Sigmoid colon (tissue), 7 donors: ENCODE data around the gene USP31. TPM values are rescaled to one million over a fixed set of nuclear protein-coding genes. Genes with fewer than 3 reads are reported as not detected.

Source experiments
- DNase-seq: peaks from one replicate; pipeline ENCODE4 v3.0.0-alpha.2; 2019
- H3K27ac ChIP-seq, 4 donors: fragments of 200-600 bp; sonication (generic); one replicate each; pipeline ENCODE4 v1.5.1; 2016 to 2019; ENCODE audit warnings: mild to moderate bottlenecking in 1 of 4
- H3K27me3 ChIP-seq, 3 donors: fragments of 200-600 bp; sonication (generic); one replicate each; pipeline ENCODE4 v1.5.1; 2019; ENCODE audit warnings: mild to moderate bottlenecking in 1 of 3
- H3K36me3 ChIP-seq, 4 donors: fragments of 200-600 bp; sonication (generic); one replicate each; pipeline ENCODE4 v1.5.1; 2016 to 2019
- H3K4me1 ChIP-seq, 4 donors: fragments of 200-600 bp; sonication (generic); one replicate each; pipeline ENCODE4 v1.5.1; 2017 to 2019
- H3K4me3 ChIP-seq, 4 donors: fragments of 200-600 bp; sonication (generic); one replicate each; pipeline ENCODE4 v1.5.1; 2017 to 2019; ENCODE audit warnings: mild to moderate bottlenecking in 2 of 4, moderate library complexity in 1 of 4
- H3K9me3 ChIP-seq, 4 donors: fragments of 200-600 bp in 3 of 4; sonication (generic) in 3 of 4; one replicate each; pipeline versions ENCODE4 v1.5.1 to v1.6.1; 2013 to 2019
- EP300 ChIP-seq, 4 donors: sonication (generic); formaldehyde crosslinking; IDR thresholded peaks; one replicate each; pipeline ENCODE4 v1.6.1; 2017; ENCODE audit warnings: antibody characterized with exemption in 4 of 4
- POLR2A ChIP-seq, 2 donors: fragments of 450-650 bp; IDR thresholded peaks; one replicate each; pipeline ENCODE4 v1.6.1; 2016; ENCODE audit warnings: antibody characterized with exemption in 2 of 2, mild to moderate bottlenecking in 2 of 2, moderate library complexity in 2 of 2
- POLR2AphosphoS5 ChIP-seq, 4 donors: sonication (generic); formaldehyde crosslinking; IDR thresholded peaks; one replicate each; pipeline ENCODE4 v1.6.1; 2017; ENCODE audit warnings: antibody characterized with exemption in 4 of 4
- WGBS, 2 donors: extraction: QIAGEN DNeasy Blood & Tissue Kit; methylation state at CpG; one replicate each; pipeline ENCODE4 v1.1.7; 2013; 5-methylcytosine and 5-hydroxymethylcytosine counted together
- intact Hi-C: fragments of 100-400 bp; cut with DNase I; formaldehyde crosslinking; loops from one replicate; pipeline ENCODE4 v1.15.1; 2023
- polyA plus RNA-seq, 3 donors: library from polyadenylated mRNA; stranded (reverse); fragments of 200-250 nt; gene quantifications; one replicate each; pipeline ENCODE4 v1.2.3, GENCODE V29; 2013
- total RNA-seq, 4 donors: library from RNA; depleted of rRNA; stranded (reverse); fragments of >200 nt; gene quantifications; one replicate each; pipeline ENCODE4 v1.1.0, GENCODE V29; 2016
- TF ChIP-seq, protein P1 (sequence below), 4 experiments: fragments of 450-650 bp in 3 of 4; fragments of 200-600 bp in 1 of 4; IDR thresholded peaks; one replicate each; pipeline ENCODE4 v1.5.1; 2016 to 2019; ENCODE audit warnings: antibody characterized with exemption in 4 of 4, mild to moderate bottlenecking in 3 of 4, moderate library complexity in 2 of 4
- donor health status: healthy with polysubstance abuse.
- donor health status: Bipolar disorder and iron deficiency.
- donor health status: healthy.

Gene USP31
- total and polyA plus RNA-seq, 7 donors, result 0.60 to 21.0 (median 12.7) TPM

DNA sequence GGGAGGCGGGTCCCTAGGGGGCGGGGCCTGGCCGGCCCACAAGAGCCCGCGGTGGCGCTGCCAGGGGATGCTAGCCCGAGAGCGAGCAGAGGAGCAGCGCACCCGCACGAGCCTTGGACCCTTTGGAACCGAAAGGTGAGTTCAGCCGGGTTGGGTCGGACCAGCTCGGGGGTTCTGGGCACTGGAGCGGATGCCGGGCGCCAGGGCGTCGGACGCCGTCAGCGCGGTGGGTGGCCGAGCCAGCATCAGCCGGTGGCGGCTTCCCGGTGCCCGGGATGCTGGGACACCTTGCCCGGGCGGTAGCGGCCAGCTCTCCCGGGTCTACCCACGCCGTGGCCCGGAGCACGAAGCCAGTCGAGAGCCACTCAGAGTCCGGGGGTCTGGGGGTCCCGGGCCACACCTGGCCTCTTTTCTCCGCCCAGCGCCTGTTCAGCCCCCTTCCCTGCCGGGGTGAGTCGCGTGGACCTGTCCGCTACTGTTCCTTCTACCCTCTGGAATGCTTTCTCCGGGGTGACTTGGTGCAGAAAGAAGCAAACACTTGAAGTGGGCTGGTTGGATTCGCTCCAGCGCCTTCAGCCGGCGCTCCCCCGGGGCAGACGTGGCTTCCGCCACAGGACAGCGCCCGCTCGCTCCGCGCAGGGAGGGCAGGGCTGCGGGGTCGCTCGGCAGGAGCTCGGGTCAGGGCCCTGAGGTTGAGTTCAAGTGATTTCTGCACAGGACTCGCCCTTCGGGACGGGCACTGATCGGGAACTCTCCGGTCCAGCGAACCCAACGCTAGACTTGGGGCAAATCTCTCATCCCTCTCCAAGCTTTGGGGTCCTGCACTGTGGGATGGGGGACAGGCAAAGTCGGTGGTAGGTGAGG lies 33.7 kb upstream of the USP31 start, which contains the start of gene SCNN1G:
Gene SCNN1G (plus strand): TSS at position 67 of the 864 bp plus-strand sequence. CDS start 3,527 bp downstream, outside the sequence.
- Histone ChIP-seq H3K4me3 (peak within 1 kb of the TSS; percentile 22 to 57 (median 47)), H3K36me3 (no peaks in the 10 kb centered on the region), H3K27me3 (peaks cover 16 to 46% (median 19%) of the 10 kb centered on the region in 3 donors), H3K9me3 (no peaks in the 10 kb centered on the region), H3K4me1 (peaks cover 0 to 15% (median 14%) of the 10 kb centered on the region in 4 donors), H3K27ac (peak within 1 kb of the TSS in 1 of 4 donors; percentile 20)
- 2 to 3% methylated on average over 71 of the region's 71 CpGs for WGBS, 2 donors
- TF ChIP-seq, protein P1, sequence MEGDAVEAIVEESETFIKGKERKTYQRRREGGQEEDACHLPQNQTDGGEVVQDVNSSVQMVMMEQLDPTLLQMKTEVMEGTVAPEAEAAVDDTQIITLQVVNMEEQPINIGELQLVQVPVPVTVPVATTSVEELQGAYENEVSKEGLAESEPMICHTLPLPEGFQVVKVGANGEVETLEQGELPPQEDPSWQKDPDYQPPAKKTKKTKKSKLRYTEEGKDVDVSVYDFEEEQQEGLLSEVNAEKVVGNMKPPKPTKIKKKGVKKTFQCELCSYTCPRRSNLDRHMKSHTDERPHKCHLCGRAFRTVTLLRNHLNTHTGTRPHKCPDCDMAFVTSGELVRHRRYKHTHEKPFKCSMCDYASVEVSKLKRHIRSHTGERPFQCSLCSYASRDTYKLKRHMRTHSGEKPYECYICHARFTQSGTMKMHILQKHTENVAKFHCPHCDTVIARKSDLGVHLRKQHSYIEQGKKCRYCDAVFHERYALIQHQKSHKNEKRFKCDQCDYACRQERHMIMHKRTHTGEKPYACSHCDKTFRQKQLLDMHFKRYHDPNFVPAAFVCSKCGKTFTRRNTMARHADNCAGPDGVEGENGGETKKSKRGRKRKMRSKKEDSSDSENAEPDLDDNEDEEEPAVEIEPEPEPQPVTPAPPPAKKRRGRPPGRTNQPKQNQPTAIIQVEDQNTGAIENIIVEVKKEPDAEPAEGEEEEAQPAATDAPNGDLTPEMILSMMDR (IDR thresholded peaks at IDR 0.05), result peak in 1 of 4 experiments; percentile 39
- no peak for TF ChIP-seq POLR2AphosphoS5 (IDR thresholded peaks at IDR 0.05)
- DNase-seq, result no peak
- intact Hi-C loops, result loop anchor here (1.0 to 10.0 kb wide), 2 partner anchors 132 to 251 kb away; no protein-coding TSS in a partner anchor

DNA sequence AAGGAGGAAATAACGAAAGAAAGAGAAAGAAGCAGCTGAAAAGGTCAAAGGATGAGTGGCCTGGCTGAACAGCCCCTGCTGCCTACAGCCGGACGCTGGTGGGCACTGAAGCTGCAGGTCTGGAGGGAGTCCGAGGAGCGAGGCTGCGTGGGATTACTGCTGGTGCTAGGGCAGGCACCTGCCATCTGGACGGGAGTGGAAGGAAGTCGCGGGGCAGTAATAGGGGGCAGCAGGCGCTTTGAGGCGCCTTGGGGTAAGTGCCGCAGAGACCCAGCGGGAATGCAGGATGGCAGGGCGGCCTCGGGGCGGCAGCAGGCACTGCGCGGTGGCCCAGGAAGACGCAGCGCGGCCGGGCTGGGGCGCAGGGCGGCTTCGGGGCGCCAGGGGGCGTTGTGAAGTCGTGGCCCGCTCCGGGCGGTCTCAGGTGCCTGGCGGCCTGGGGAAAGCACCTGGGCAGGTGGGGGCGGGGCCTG lies 33.0 kb upstream of the USP31 start:
- peaks cover 0 to 15% (median 14%) of the 10 kb centered on the region in 4 donors for H3K4me1 ChIP-seq
- no peak for TF ChIP-seq EP300 (IDR thresholded peaks at IDR 0.05)
- TF ChIP-seq POLR2A (IDR thresholded peaks at IDR 0.05), result no peak
- TF ChIP-seq, protein P1 (IDR thresholded peaks at IDR 0.05), result peak; percentile 74 to 98 (median 90)
- no peak for TF ChIP-seq POLR2AphosphoS5 (IDR thresholded peaks at IDR 0.05)
- no peaks in the 10 kb centered on the region for H3K36me3 ChIP-seq
- 3% methylated on average over 33 of the region's 33 CpGs for WGBS, 2 donors
- no peak overlapping the region for H3K27ac ChIP-seq
- DNase-seq, result peak; percentile 80
- H3K27me3 ChIP-seq, result peaks cover 16 to 46% (median 19%) of the 10 kb centered on the region in 3 donors
- H3K9me3 ChIP-seq, result no peaks in the 10 kb centered on the region
- H3K4me3 ChIP-seq, result peak overlapping the region; percentile 22 to 57 (median 47)
- intact Hi-C loops, result loop anchor here (1.0 to 10.0 kb wide), 2 partner anchors 133 to 252 kb away; no protein-coding TSS in a partner anchor

DNA sequence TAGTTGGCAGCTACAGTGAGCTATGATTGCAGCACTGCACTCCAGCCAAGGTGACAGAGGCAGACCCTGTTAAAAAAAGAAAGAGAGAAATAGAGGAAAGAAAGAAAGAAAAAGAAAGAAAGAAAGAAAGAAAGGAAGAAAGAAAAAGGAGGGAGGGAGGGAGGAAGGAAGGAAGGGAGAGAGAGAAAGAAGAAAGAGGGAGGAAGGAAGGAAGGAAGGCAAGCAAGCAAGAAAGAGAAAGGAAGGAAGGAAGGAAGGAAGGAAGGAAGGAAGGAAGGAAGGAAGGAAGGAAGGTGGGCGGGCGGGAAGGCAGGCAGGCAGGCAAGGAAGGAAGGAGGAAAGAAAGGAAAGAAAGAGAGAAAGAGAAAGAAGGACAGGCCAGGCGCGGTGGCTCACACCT lies 32.3 kb upstream of the USP31 start:
- peaks cover 0 to 15% (median 14%) of the 10 kb centered on the region in 4 donors for H3K4me1 ChIP-seq
- no peak overlapping the region for H3K27ac ChIP-seq
- 87 to 96% methylated on average over 4 of the region's 4 CpGs for WGBS, 2 donors
- TF ChIP-seq, protein P1 (IDR thresholded peaks at IDR 0.05), result no peak
- TF ChIP-seq EP300 (IDR thresholded peaks at IDR 0.05) (no peak), POLR2A (IDR thresholded peaks at IDR 0.05) (no peak), POLR2AphosphoS5 (IDR thresholded peaks at IDR 0.05) (no peak)
- H3K36me3 ChIP-seq, result no peaks in the 10 kb centered on the region
- H3K27me3 ChIP-seq, result peaks cover 16 to 46% (median 19%) of the 10 kb centered on the region in 3 donors
- H3K9me3 ChIP-seq, result no peaks in the 10 kb centered on the region
- intact Hi-C loops, result loop anchor here (10.0 kb wide), 1 partner anchor 133 kb away; no protein-coding TSS in a partner anchor
- no peak overlapping the region for H3K4me3 ChIP-seq
- no peak for DNase-seq

DNA sequence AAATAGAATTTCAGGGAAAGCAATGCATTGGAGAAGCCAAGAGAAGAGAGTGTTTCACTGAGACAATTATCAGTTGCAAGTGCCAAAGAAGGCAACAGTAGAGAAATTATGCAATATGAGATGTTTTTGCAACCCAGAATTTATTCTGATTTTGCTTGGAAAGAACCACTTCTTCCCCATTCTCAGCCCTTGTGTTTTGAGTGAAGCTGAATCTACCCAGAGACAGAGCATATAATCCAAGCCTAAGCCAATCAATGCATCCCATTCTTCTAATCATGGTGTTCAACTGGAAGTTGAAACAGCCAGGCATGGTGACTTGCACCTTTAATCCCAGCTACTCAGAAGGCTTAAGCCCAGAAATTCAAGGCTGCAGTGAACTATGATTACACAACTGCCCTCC lies 26.4 kb upstream of the USP31 start:
- Histone ChIP-seq H3K27me3 (peaks cover 0 to 14% (median 0%) of the 10 kb centered on the region in 3 donors), H3K27ac (no peak overlapping the region), H3K4me3 (no peak overlapping the region), H3K9me3 (no peaks in the 10 kb centered on the region), H3K4me1 (no peaks in the 10 kb centered on the region), H3K36me3 (no peaks in the 10 kb centered on the region)
- TF ChIP-seq, protein P1 (IDR thresholded peaks at IDR 0.05), result no peak
- no peak for TF ChIP-seq POLR2A (IDR thresholded peaks at IDR 0.05)
- TF ChIP-seq POLR2AphosphoS5 (IDR thresholded peaks at IDR 0.05), result no peak
- no peak for TF ChIP-seq EP300 (IDR thresholded peaks at IDR 0.05)
- intact Hi-C loops, result no loop called here
- DNase-seq, result no peak
